GM12878 (cell line): ENCODE data around the gene IVD. TPM values are rescaled to one million over a fixed set of nuclear protein-coding genes. Genes with fewer than 3 reads are reported as not detected.

Experiments
- CBX3 ChIP-seq: fragments of 200-600 bp; sonication (generic); IDR thresholded peaks from 2 replicates; pipeline ENCODE4 v1.6.1; 2016; ENCODE audit warnings: low read depth, borderline replicate concordance
- CBX5 ChIP-seq: sonication (generic); IDR thresholded peaks from 2 replicates; pipeline ENCODE4 v1.6.1; 2016; ENCODE audit warnings: low read depth, moderate library complexity, mild to moderate bottlenecking, inconsistent platforms
- EGR1 ChIP-seq, 2 experiments: IDR thresholded peaks; 1 replicate in 1 of 2; 2 replicates in 1 of 2; pipeline ENCODE4 v1.6.1; 2011 to 2012; ENCODE audit warnings: low read depth in 2 of 2, low read length in 2 of 2, borderline replicate concordance in 1 of 2, mild to moderate bottlenecking in 1 of 2, moderate library complexity in 1 of 2
- ESRRA ChIP-seq: IDR thresholded peaks from 2 replicates; pipeline ENCODE4 v1.6.1; 2012; ENCODE audit warnings: mild to moderate bottlenecking, low read length, improper control_type of control experiment
- FOXM1 ChIP-seq: IDR thresholded peaks from 2 replicates; pipeline ENCODE4 v1.6.1; 2012; ENCODE audit warnings: low read depth, mild to moderate bottlenecking, inconsistent platforms, low read length, moderate library complexity
- GABPA ChIP-seq: IDR thresholded peaks from 2 replicates; pipeline ENCODE4 v1.6.1; 2014; ENCODE audit warnings: antibody characterized with exemption, low read depth, mild to moderate bottlenecking, inconsistent platforms
- NFYA ChIP-seq: IDR thresholded peaks from 2 replicates; pipeline ENCODE4 v1.6.1; 2011; ENCODE audit warnings: low read depth, mild to moderate bottlenecking, low read length, improper control_type of control experiment, borderline replicate concordance
- NFYB ChIP-seq: IDR thresholded peaks from 2 replicates; pipeline ENCODE4 v1.6.1; 2011; ENCODE audit warnings: low read depth, mild to moderate bottlenecking, low read length, improper control_type of control experiment, moderate library complexity; ENCODE audit not compliant: insufficient read depth
- NR2C1 ChIP-seq: fragments of 450-650 bp; IDR thresholded peaks from 2 replicates; pipeline ENCODE4 v1.6.1; 2017; ENCODE audit warnings: antibody characterized with exemption, mild to moderate bottlenecking, moderate library complexity
- PML ChIP-seq: IDR thresholded peaks from 2 replicates; pipeline ENCODE4 v1.6.1; 2012; ENCODE audit warnings: low read length, inconsistent platforms
- POU2F2 ChIP-seq: IDR thresholded peaks from 3 replicates; pipeline ENCODE4 v1.6.1; 2011; ENCODE audit warnings: low read depth, mild to moderate bottlenecking, low read length, borderline replicate concordance
- SPI1 ChIP-seq: IDR thresholded peaks from 2 replicates; pipeline ENCODE4 v1.6.1; 2011; ENCODE audit warnings: low read depth, mild to moderate bottlenecking, low read length, moderate library complexity, borderline replicate concordance; ENCODE audit not compliant: insufficient read depth
- STAT1 ChIP-seq: fragments of 450-650 bp; conservative IDR thresholded peaks from 2 replicates; pipeline ENCODE4 v1.6.1; 2014; ENCODE audit warnings: antibody characterized with exemption, mild to moderate bottlenecking
- TAF1 ChIP-seq: IDR thresholded peaks from 2 replicates; pipeline ENCODE4 v1.6.1; 2011; ENCODE audit warnings: mild to moderate bottlenecking, low read depth, low read length, borderline replicate concordance
- TARDBP ChIP-seq: IDR thresholded peaks from 2 replicates; pipeline ENCODE4 v1.6.1; 2016; ENCODE audit warnings: borderline replicate concordance
- TCF7 ChIP-seq: IDR thresholded peaks from 2 replicates; pipeline ENCODE4 v1.6.1; 2014; ENCODE audit warnings: antibody characterized with exemption, borderline replicate concordance
- polyA plus RNA-seq, 11 experiments: library from polyadenylated mRNA; depleted of rRNA in 4 of 11; unstranded in 6 of 11; stranded (reverse) in 5 of 11; fragments of >200 nt; fragmentation: Nextera tagmentation in 4 of 11; fragmentation: Illumina TruSeq in 1 of 11; extraction: Ambion mirVana in 4 of 11; extraction: Trizol in 1 of 11; gene quantifications; 1 replicate in 1 of 11; 2 replicates in 10 of 11; pipeline versions ENCODE4 v1.2.1 to v1.2.3, GENCODE V29; 2011 to 2016; ENCODE audit warnings: inconsistent platforms in 2 of 11, missing spikeins in 2 of 11, low read depth in 1 of 11
- total RNA-seq, 4 experiments: library from RNA; depleted of rRNA in 3 of 4; stranded (reverse); fragments of >200 nt in 3 of 4; fragmentation: Illumina TruSeq in 1 of 4; extraction: Trizol in 1 of 4; gene quantifications; 2 replicates each; pipeline versions ENCODE4 v1.2.1 to v1.2.3, GENCODE V29; 2013 to 2021
- TF ChIP-seq, protein P1 (sequence below): fragments of 450-650 bp; IDR thresholded peaks from 2 replicates; pipeline ENCODE4 v1.6.1; 2017; ENCODE audit warnings: low read depth, mild to moderate bottlenecking, moderate library complexity
- TF ChIP-seq, protein P2 (sequence below): fragments of 450-650 bp; formaldehyde crosslinking; IDR thresholded peaks from 2 replicates; pipeline ENCODE4 v1.5.0; 2022; ENCODE audit warnings: mild to moderate bottlenecking, missing genetic modification characterization
- TF ChIP-seq, protein P3 (sequence below): fragments of 450-650 bp; IDR thresholded peaks from 2 replicates; pipeline ENCODE4 v1.6.1; 2017; ENCODE audit warnings: borderline replicate concordance
- TF ChIP-seq, protein P4 (sequence below): fragments of 450-650 bp; IDR thresholded peaks from 2 replicates; pipeline ENCODE4 v1.6.1; 2018; ENCODE audit warnings: mild to moderate bottlenecking, low read depth, moderate library complexity; ENCODE audit not compliant: partially characterized antibody

Gene IVD
- total and polyA plus RNA-seq, 10 of the 15 experiments (the other 5 are each of a cell fraction or from before 2014, with no cell fraction given): 5.3 to 59.8 (median 45.7) TPM

GRCh38 chr15:40382580-40383456 lies 22.8 kb upstream of the IVD start, which contains the start of gene KNSTRN (continued):
- TF ChIP-seq SPI1 (peak; percentile 16; the same call in 1 of the 2 replicates), TCF7 (no peak), CBX3 (no peak), NR2C1 (peak; percentile 90), TARDBP (no peak), FOXM1 (peak; percentile 89), POU2F2 (peak; percentile 70; the same call in 1 of the 3 replicates), GABPA (peak; percentile 99), PML (no peak), STAT1 (peak; percentile 89; the same call in 1 of the 2 replicates), TAF1 (peak; percentile 75; the same call in 1 of the 2 replicates), NFYB (no peak), ESRRA (no peak), EGR1 (IDR thresholded peaks at IDR 0.05; ENCODE audit: borderline replicate concordance in 1 of 2, low read depth in 2 of 2, low read length in 2 of 2) (peak in 1 of 2 experiments; percentile 59; a peak in 2 of 3 replicates), CBX5 (0 out of 2 replicates have a peak, but pooled peaks have one; percentile 53), NFYA (no peak)
- TF ChIP-seq, protein P1, sequence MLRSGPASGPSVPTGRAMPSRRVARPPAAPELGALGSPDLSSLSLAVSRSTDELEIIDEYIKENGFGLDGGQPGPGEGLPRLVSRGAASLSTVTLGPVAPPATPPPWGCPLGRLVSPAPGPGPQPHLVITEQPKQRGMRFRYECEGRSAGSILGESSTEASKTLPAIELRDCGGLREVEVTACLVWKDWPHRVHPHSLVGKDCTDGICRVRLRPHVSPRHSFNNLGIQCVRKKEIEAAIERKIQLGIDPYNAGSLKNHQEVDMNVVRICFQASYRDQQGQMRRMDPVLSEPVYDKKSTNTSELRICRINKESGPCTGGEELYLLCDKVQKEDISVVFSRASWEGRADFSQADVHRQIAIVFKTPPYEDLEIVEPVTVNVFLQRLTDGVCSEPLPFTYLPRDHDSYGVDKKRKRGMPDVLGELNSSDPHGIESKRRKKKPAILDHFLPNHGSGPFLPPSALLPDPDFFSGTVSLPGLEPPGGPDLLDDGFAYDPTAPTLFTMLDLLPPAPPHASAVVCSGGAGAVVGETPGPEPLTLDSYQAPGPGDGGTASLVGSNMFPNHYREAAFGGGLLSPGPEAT: 0 out of 2 replicates have a peak, but pooled peaks have one; percentile 50
- TF ChIP-seq, protein P2, sequence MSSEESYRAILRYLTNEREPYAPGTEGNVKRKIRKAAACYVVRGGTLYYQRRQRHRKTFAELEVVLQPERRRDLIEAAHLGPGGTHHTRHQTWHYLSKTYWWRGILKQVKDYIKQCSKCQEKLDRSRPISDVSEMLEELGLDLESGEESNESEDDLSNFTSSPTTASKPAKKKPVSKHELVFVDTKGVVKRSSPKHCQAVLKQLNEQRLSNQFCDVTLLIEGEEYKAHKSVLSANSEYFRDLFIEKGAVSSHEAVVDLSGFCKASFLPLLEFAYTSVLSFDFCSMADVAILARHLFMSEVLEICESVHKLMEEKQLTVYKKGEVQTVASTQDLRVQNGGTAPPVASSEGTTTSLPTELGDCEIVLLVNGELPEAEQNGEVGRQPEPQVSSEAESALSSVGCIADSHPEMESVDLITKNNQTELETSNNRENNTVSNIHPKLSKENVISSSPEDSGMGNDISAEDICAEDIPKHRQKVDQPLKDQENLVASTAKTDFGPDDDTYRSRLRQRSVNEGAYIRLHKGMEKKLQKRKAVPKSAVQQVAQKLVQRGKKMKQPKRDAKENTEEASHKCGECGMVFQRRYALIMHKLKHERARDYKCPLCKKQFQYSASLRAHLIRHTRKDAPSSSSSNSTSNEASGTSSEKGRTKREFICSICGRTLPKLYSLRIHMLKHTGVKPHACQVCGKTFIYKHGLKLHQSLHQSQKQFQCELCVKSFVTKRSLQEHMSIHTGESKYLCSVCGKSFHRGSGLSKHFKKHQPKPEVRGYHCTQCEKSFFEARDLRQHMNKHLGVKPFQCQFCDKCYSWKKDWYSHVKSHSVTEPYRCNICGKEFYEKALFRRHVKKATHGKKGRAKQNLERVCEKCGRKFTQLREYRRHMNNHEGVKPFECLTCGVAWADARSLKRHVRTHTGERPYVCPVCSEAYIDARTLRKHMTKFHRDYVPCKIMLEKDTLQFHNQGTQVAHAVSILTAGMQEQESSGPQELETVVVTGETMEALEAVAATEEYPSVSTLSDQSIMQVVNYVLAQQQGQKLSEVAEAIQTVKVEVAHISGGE (CRISPR knock-in tag): peak; percentile 87
- TF ChIP-seq, protein P3, sequence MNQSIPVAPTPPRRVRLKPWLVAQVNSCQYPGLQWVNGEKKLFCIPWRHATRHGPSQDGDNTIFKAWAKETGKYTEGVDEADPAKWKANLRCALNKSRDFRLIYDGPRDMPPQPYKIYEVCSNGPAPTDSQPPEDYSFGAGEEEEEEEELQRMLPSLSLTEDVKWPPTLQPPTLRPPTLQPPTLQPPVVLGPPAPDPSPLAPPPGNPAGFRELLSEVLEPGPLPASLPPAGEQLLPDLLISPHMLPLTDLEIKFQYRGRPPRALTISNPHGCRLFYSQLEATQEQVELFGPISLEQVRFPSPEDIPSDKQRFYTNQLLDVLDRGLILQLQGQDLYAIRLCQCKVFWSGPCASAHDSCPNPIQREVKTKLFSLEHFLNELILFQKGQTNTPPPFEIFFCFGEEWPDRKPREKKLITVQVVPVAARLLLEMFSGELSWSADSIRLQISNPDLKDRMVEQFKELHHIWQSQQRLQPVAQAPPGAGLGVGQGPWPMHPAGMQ: no peak
- TF ChIP-seq, protein P4, sequence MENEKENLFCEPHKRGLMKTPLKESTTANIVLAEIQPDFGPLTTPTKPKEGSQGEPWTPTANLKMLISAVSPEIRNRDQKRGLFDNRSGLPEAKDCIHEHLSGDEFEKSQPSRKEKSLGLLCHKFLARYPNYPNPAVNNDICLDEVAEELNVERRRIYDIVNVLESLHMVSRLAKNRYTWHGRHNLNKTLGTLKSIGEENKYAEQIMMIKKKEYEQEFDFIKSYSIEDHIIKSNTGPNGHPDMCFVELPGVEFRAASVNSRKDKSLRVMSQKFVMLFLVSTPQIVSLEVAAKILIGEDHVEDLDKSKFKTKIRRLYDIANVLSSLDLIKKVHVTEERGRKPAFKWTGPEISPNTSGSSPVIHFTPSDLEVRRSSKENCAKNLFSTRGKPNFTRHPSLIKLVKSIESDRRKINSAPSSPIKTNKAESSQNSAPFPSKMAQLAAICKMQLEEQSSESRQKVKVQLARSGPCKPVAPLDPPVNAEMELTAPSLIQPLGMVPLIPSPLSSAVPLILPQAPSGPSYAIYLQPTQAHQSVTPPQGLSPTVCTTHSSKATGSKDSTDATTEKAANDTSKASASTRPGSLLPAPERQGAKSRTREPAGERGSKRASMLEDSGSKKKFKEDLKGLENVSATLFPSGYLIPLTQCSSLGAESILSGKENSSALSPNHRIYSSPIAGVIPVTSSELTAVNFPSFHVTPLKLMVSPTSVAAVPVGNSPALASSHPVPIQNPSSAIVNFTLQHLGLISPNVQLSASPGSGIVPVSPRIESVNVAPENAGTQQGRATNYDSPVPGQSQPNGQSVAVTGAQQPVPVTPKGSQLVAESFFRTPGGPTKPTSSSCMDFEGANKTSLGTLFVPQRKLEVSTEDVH: peak; percentile 76
